Smooth muscle cell (in vitro differentiated cells): ENCODE results near the gene TEFM. TPM values are rescaled to one million over a fixed set of nuclear protein-coding genes. Genes with fewer than 3 reads are reported as not detected.
"Not testable (repeated sequence)": the region's sequence is repeated elsewhere in the genome, so short reads cannot be mapped to it uniquely, and the experiment has no call there.

Experiments used
- DNase-seq: peaks from one replicate; lab custom pipeline; 2025; ENCODE audit not compliant: unreplicated experiment; lab: John Stamatoyannopoulos, UW
- H2AFZ ChIP-seq: fragments of 200-600 bp; sonication (generic); 2 replicates; pipeline ENCODE4 v1.6.0; 2016; ENCODE audit warnings: antibody characterized with exemption, low read depth, mild to moderate bottlenecking
- H3F3A ChIP-seq: fragments of 200-600 bp; sonication (generic); 2 replicates; pipeline ENCODE4 v1.6.0; 2017; ENCODE audit warnings: antibody characterized with exemption, low read depth
- H3K27ac ChIP-seq: fragments of 200-600 bp; sonication (generic); 2 replicates; pipeline ENCODE4 v1.5.1; 2016; ENCODE audit warnings: low read depth, mild to moderate bottlenecking
- H3K27me3 ChIP-seq: fragments of 200-600 bp; sonication (generic); 2 replicates; pipeline ENCODE4 v1.6.1; 2016; ENCODE audit warnings: low read depth, mild to moderate bottlenecking
- H3K36me3 ChIP-seq: fragments of 200-600 bp; sonication (generic); 2 replicates; pipeline ENCODE4 v1.5.1; 2016; ENCODE audit warnings: low read depth
- H3K4me1 ChIP-seq: fragments of 200-600 bp; sonication (generic); 2 replicates; pipeline ENCODE4 v1.5.1; 2016; ENCODE audit warnings: low read depth
- H3K4me2 ChIP-seq: fragments of 200-600 bp; sonication (generic); 2 replicates; pipeline ENCODE4 v1.6.0; 2016; ENCODE audit warnings: mild to moderate bottlenecking
- H3K4me3 ChIP-seq: fragments of 200-600 bp; sonication (generic); 2 replicates; pipeline ENCODE4 v1.5.1; 2016; ENCODE audit warnings: mild to moderate bottlenecking
- H3K79me2 ChIP-seq: fragments of 200-600 bp; sonication (generic); 2 replicates; pipeline ENCODE4 v1.6.0; 2016; ENCODE audit warnings: low read depth, mild to moderate bottlenecking
- H3K9ac ChIP-seq: fragments of 200-600 bp; sonication (generic); 2 replicates; pipeline ENCODE4 v1.6.0; 2016; ENCODE audit warnings: low read depth
- H3K9me3 ChIP-seq: fragments of 200-600 bp; sonication (generic); replicated peaks from 2 replicates; pipeline ENCODE4 v1.5.1; 2016; ENCODE audit warnings: low read depth
- H4K20me1 ChIP-seq: fragments of 200-600 bp; sonication (generic); 2 replicates; pipeline ENCODE4 v1.6.0; 2016; ENCODE audit warnings: low read depth
- WGBS: methylation state at CpG from one replicate; pipeline ENCODE4 v1.1.7; 2016; ENCODE audit warnings: low lambda C conversion rate; 5-methylcytosine and 5-hydroxymethylcytosine counted together
- polyA plus RNA-seq: library from polyadenylated mRNA; unstranded; fragments of >200 nt; fragmentation: Nextera tagmentation; extraction: Ambion mirVana; gene quantifications from 2 replicates; pipeline ENCODE4 v1.2.1, GENCODE V29; 2016
- total RNA-seq: library from RNA; depleted of rRNA; stranded (reverse); fragments of >200 nt; gene quantifications from 2 replicates; pipeline ENCODE4 v1.2.3, GENCODE V29; 2014
- TF ChIP-seq, protein P1 (sequence below): fragments of 200-600 bp; sonication (generic); IDR thresholded peaks from 2 replicates; pipeline ENCODE4 v1.5.1; 2017; ENCODE audit warnings: borderline replicate concordance, mild to moderate bottlenecking, antibody characterized with exemption; ENCODE audit not compliant: insufficient read depth, poor library complexity, severe bottlenecking

Gene TEFM
- total and polyA plus RNA-seq, 2 experiments from 2014 or later, result 4.9 to 6.1 TPM

DNA sequence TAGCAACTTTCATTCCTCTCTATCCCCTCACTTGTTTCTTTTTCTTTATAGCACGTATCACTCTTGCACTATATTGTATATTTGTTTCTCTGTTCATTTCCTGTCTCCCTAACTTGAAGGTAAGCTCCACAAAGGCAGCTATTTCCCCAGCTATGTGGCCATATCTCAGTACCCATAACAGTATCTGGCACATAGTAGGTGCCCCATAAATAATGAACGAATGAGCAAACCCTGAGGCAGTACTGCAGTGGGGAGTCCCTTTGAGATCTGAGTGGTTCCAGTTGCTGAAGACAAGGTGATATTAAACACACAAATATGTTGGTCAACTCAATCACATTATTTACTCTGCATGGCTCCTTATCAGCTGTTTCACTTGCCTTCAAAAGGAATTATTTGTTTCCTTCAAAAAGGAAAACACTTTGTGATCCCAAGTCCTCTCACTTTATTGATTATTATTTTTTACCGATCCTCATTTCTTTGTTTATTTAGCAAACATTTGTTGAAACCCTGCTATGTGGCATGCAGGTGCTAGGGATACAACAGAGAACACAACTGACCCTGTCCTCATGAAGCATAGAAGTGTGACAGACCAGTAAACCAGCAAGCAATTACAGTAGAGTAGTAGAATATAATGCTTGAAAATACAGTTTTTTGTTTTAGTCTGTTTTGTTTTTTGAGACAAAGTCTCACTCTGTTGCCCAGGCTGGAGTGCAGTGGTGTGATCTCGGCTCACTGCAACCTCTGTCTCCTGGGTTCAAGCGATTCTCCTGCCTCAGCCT lies 10.0 kb upstream of the TEFM start:
- H3K27me3 ChIP-seq, result peaks cover 25% of the 10 kb centered on the region
- 89% methylated on average over 5 of the region's 5 CpGs for WGBS
- no peaks in the 10 kb centered on the region for H3K4me1 ChIP-seq

DNA sequence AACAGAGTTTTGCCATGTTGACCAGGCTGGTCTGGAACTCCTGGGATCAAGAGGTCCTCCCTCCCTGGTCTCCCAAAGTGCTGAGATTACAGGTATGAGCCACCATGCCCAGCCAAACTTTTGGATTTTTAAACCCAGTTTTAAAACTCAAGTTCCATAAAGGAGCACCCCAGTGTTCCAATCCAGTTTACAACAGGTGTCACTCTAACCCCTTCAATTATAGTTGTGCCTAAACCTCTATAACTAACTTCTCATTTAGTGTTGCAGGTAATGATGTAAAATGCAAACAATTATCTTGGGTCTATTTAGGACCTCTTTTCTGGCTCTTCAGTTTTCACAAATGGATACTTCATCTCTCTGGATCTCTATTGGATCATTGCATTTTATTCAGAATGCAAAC lies 7.9 kb upstream of the TEFM start:
- TF ChIP-seq, protein P1, sequence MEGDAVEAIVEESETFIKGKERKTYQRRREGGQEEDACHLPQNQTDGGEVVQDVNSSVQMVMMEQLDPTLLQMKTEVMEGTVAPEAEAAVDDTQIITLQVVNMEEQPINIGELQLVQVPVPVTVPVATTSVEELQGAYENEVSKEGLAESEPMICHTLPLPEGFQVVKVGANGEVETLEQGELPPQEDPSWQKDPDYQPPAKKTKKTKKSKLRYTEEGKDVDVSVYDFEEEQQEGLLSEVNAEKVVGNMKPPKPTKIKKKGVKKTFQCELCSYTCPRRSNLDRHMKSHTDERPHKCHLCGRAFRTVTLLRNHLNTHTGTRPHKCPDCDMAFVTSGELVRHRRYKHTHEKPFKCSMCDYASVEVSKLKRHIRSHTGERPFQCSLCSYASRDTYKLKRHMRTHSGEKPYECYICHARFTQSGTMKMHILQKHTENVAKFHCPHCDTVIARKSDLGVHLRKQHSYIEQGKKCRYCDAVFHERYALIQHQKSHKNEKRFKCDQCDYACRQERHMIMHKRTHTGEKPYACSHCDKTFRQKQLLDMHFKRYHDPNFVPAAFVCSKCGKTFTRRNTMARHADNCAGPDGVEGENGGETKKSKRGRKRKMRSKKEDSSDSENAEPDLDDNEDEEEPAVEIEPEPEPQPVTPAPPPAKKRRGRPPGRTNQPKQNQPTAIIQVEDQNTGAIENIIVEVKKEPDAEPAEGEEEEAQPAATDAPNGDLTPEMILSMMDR, result no peak
- H3K79me2 ChIP-seq, result no peaks in the 10 kb centered on the region
- DNase-seq, result no peak

More for the DNA sequence above, 10.0 kb upstream of the TEFM start:
- Histone ChIP-seq H2AFZ (no peak overlapping the region), H3K79me2 (no peaks in the 10 kb centered on the region), H4K20me1 (no peaks in the 10 kb centered on the region), H3K4me2 (no peak overlapping the region), H3K9ac (no peak overlapping the region), H3F3A (no peaks in the 10 kb centered on the region), H3K9me3 (no peaks in the 10 kb centered on the region), H3K27ac (no peak overlapping the region), H3K4me3 (no peak overlapping the region), H3K36me3 (no peaks in the 10 kb centered on the region)
- no peak for DNase-seq
- TF ChIP-seq, protein P1, result no peak

DNA sequence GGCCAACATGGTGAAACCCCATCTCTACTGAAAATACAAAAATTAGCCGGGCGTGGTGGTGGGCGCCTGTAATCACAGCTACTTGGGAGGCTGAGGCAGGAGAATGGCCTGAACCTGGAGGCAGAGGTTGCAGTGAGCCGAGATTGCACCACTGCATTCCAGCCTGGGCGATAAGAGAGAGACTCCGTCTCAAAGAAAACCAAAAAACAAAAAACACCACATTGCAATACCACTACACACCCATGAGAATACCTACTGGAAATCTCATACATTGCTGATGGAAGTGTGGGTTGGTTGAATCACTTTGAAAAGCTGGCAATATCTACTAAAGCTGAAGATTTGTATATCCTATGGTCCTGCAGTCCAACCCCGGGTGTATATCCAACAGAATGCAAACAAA lies 4.1 kb upstream of the TEFM start:
- not testable (repeated sequence) for H3K27ac ChIP-seq, H3K9ac ChIP-seq, H3K4me2 ChIP-seq, H4K20me1 ChIP-seq, H3K36me3 ChIP-seq, H3K4me3 ChIP-seq, DNase-seq, H3K9me3 ChIP-seq, H3K4me1 ChIP-seq, H3K79me2 ChIP-seq, H2AFZ ChIP-seq, H3K27me3 ChIP-seq, H3F3A ChIP-seq
- 89% methylated on average over 7 of the region's 7 CpGs for WGBS

More for the DNA sequence above, 7.9 kb upstream of the TEFM start:
- no peak overlapping the region for H3K4me2 ChIP-seq
- H4K20me1 ChIP-seq, result no peaks in the 10 kb centered on the region
- no peak overlapping the region for H3K4me3 ChIP-seq
- no peak overlapping the region for H3K9ac ChIP-seq
- H3K36me3 ChIP-seq, result no peaks in the 10 kb centered on the region
- no peaks in the 10 kb centered on the region for H3K4me1 ChIP-seq
- H2AFZ ChIP-seq, result no peak overlapping the region
- no peaks in the 10 kb centered on the region for H3F3A ChIP-seq
- H3K9me3 ChIP-seq, result no peaks in the 10 kb centered on the region
- peaks cover 14% of the 10 kb centered on the region for H3K27me3 ChIP-seq
- H3K27ac ChIP-seq, result no peak overlapping the region

DNA sequence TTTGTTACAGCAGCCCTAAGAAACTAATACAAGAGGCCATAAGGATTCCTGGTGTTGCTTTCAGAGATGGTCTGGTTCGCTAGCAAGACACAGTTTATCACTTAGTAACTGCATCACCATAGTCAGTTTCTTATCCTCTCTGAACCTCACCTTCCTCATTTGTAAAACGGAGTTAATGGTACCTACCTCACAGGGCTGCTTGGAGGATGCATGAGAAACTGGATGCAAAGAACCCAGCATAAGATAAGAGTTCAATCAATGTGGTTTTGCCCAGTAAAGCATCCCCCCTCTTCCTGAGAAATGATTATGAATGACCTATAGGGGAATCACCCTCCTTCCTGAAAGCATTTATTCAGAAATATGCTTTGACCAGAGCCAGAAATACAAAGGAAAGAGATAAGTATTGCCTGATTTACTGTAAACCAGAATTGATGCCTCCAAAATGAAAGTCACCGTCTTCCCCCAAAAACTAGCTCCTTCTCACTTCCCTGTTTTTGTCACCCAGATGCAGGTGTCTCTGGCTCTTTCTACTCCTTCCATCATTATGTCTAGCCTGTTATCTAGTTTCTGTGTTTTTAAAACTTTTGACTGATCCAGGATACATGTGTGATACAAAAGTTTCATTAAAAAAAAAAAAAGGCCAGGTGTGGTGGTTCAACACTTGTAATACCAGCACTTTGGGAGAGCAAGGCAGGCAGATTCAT lies 2.8 kb upstream of the TEFM start:
- no peaks in the 10 kb centered on the region for H3K27me3 ChIP-seq
- TF ChIP-seq, protein P1, result no peak
- no peak overlapping the region for H3K27ac ChIP-seq
- H3K9me3 ChIP-seq, result no peaks in the 10 kb centered on the region
- no peak overlapping the region for H3K9ac ChIP-seq
- H3K4me1 ChIP-seq, result peaks cover 12% of the 10 kb centered on the region
- no peak for DNase-seq
- 95% methylated on average over 3 of the region's 3 CpGs for WGBS
- H3K79me2 ChIP-seq, result peaks cover 18% of the 10 kb centered on the region
- H3K36me3 ChIP-seq, result no peaks in the 10 kb centered on the region
- H3K4me2 ChIP-seq, result no peak overlapping the region
- no peak overlapping the region for H2AFZ ChIP-seq
- H4K20me1 ChIP-seq, result no peaks in the 10 kb centered on the region
- H3F3A ChIP-seq, result no peaks in the 10 kb centered on the region
- no peak overlapping the region for H3K4me3 ChIP-seq
